ENCODE data around the gene TRPM2.

GRCh38 chr21:44329086-44329889, 24.1 kb upstream of the TRPM2 start:
- TF ChIP-seq CTCF (IDR thresholded peaks at IDR 0.05): no peak
- TF ChIP-seq POLR2A (IDR thresholded peaks at IDR 0.05): no peak
